ENCODE measurements around the gene CBLC.

CBLC gene

GRCh38 chr19:44845612-44846454, 68.1 kb downstream of the CBLC start, which contains the start of gene NECTIN2:
NECTIN2 (plus strand) TSS chr19:44846297; CDS start chr19:44846526, 229 bp downstream.
- intact Hi-C loops (cut with DNase I): no loop called here
- DNase-seq: peak; percentile 71 to 91 (median 85)

GRCh38 chr19:44846455-44847143, 68.9 kb downstream of the CBLC start:
- intact Hi-C loops (cut with DNase I): no loop called here
- no peak for DNase-seq

DNA sequence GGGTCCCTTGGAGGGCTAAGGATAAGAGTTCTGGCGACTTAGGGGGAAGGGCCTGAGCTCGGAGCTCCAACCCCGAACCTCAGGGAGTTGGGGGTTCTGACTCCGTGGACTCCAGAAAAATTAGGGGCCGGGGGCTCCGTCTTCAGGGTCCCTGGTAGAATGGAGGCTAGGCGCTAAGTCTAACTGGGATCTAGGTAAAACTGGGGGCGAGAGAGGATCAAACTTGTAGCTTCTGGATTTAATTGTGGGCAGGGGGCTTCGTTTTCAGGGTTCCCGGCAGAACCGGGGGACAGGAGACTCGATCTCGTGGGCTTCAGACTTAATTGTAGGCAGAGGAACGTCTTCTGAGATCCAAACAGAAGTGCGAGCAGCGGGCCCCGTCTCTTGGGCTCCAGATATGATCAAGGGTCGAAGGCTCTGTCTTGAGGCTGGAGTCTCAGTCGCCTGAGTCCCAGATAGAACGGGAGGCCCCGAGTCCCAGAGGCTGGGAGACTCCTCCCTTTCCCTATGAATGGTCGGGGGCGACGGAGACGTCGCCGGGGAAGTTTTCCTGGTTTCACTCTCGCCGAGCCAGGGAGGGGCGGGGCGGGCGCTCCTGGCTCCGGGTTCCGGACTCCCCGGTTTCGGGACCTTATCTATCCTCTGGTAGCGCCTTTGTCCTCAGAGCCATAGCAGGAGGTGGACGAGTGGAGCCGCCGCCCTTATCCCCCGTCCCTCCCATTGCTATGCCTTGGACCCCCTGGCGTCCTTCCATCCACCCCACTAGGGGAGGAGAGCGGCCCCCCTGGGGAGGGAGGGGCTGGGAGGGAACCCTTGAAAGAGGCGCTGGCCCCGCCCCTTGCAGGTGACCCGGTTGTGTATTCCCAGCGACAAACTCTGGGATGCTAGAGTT, 69.7 kb downstream of the CBLC start:
- intact Hi-C loops (cut with DNase I): no loop called here
- peak in 12 of 42 donors; percentile 7 to 52 (median 22) for DNase-seq

DNA sequence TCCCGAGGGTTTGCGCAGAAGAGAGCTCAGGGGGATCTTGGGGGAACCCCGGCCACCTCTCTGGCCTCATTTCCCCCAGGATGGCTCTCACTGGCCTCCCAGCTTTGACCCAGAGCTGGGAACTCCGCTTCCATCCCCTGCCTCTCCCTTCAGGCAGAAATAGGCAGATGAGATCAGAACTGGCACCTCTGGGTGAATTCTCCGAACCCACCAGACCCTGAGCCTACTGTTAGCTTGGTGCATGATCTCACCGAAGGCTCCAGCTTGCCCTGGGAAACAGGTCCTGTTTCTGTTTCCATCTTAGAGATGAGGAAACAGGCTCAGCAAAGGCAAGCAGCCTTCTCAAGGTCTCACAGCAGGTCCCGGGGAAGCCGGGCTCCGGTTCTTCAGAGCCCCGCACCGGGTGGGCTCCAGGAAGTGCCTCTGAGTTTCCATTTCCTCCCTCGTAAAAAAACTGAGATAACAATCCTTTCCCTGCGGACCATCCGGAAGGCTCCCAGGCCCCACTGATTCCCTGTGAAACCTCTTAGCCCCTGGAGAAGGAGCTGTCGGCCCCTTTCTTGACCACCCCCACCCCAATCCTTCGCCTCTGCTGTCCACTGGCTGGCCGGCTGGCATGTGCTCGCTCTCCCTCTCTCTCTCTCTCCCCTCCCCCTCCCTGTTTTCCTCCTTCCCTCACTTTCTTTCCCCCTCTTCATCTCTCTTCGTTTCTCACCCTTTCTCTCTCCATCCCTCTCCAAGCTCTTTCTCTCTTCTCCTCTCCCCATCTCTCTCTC, 70.5 kb downstream of the CBLC start:
- intact Hi-C loops (cut with DNase I): no loop called here
- peak in 1 of 42 donors; percentile 44 for DNase-seq

DNA sequence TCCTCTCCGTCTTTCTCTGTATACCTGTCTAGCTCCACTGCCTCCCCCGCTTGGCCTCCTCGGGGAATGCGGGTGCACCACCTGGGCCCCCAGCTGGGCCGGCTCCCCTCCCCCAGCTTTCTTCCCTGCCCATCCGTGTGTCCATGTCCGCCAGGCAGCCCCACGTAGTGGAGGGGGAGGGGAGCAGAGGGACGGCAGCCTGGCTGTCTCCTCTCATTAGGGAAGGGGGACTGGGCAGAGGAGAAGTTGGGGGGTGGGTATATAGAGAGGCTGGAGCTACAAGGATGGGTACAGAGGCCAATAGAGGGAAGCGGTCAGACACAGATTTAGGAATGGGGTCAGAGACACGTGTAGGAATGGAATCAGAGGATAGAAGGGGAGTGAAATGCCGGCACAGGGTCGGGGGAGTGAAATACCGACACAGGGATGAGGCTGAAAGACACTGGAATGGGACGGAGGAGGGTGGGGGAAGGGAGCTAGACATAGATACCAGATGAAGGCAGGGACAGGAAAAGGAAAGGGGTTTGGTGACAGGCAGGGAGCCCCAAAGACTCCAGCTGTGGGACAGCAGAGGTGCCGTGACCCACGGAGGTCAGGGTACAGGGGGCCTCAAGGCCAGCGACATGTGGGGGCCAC, 71.2 kb downstream of the CBLC start:
- no peak for DNase-seq
- intact Hi-C loops (cut with DNase I): no loop called here
